Neural cell (in vitro differentiated cells): ENCODE data around the gene CHAF1B. TPM values are rescaled to one million over a fixed set of nuclear protein-coding genes. Genes with fewer than 3 reads are reported as not detected.
"Not testable (repeated sequence)": the region's sequence is repeated elsewhere in the genome, so short reads cannot be mapped to it uniquely, and the experiment has no call there.

Experiments used
- H2AFZ ChIP-seq: fragments of 200-600, 300-800 bp; sonication (generic), shearing (Covaris generic); 2 replicates; pipeline ENCODE4 v1.6.0; 2014; ENCODE audit warnings: low read depth, mild to moderate bottlenecking, antibody characterized with exemption, low read length, moderate library complexity
- H3F3A ChIP-seq: fragments of 200-600 bp; shearing (Covaris generic); 2 replicates; pipeline ENCODE4 v1.6.1; 2016; ENCODE audit warnings: mild to moderate bottlenecking, moderate library complexity, mixed read lengths, antibody characterized with exemption, low read length; ENCODE audit not compliant: insufficient read depth, poor library complexity, severe bottlenecking
- H3K27ac ChIP-seq: fragments of 200-600, 300-800 bp; sonication (generic), shearing (Covaris generic); 2 replicates; pipeline ENCODE4 v1.5.1; 2014; ENCODE audit warnings: mild to moderate bottlenecking, low read length, moderate library complexity
- H3K27me3 ChIP-seq: fragments of 300-800, 200-600 bp; sonication (generic), shearing (Covaris generic); 2 replicates; pipeline ENCODE4 v1.6.0; 2014; ENCODE audit warnings: mild to moderate bottlenecking, low read depth, low read length, moderate library complexity; ENCODE audit not compliant: insufficient read depth
- H3K36me3 ChIP-seq: fragments of 300-800, 200-600 bp; sonication (generic), shearing (Covaris generic); 2 replicates; pipeline ENCODE4 v1.5.1; 2014; ENCODE audit warnings: mild to moderate bottlenecking, antibody characterized with exemption, low read length, moderate library complexity; ENCODE audit not compliant: insufficient read depth
- H3K4me2 ChIP-seq: fragments of 300-800, 200-600 bp; sonication (generic), shearing (Covaris generic); 2 replicates; pipeline ENCODE4 v1.6.0; 2014; ENCODE audit warnings: mild to moderate bottlenecking, low read length
- H3K4me3 ChIP-seq: fragments of 300-800, 200-600 bp; sonication (generic), shearing (Covaris generic); 2 replicates; pipeline ENCODE4 v1.5.1; 2014; ENCODE audit warnings: mild to moderate bottlenecking, low read length, moderate library complexity
- H3K79me2 ChIP-seq: fragments of 200-600 bp; shearing (Covaris generic); replicated peaks from 2 replicates; pipeline ENCODE4 v1.6.0; 2014; ENCODE audit warnings: mild to moderate bottlenecking, low read length, moderate library complexity; ENCODE audit not compliant: insufficient read depth
- H3K9ac ChIP-seq: fragments of 300-800, 200-600 bp; sonication (generic), shearing (Covaris generic); 2 replicates; pipeline ENCODE4 v1.6.1; 2016; ENCODE audit warnings: mild to moderate bottlenecking, low read length, mixed read lengths
- H3K9me2 ChIP-seq: fragments of 200-600 bp; shearing (Covaris generic); 2 replicates; pipeline ENCODE4 v1.6.1; 2016; ENCODE audit warnings: mild to moderate bottlenecking, low read length, mixed read lengths; ENCODE audit not compliant: insufficient read depth
- H3K9me3 ChIP-seq: fragments of 200-600, 300-800 bp; sonication (generic), shearing (Covaris generic); 2 replicates; pipeline ENCODE4 v1.6.1; 2016; ENCODE audit warnings: mild to moderate bottlenecking, mixed run types, low read length, moderate library complexity, mixed read lengths
- H4K20me1 ChIP-seq: fragments of 200-600 bp; shearing (Covaris generic); 2 replicates; pipeline ENCODE4 v1.6.1; 2016; ENCODE audit warnings: mild to moderate bottlenecking, mixed run types; ENCODE audit not compliant: insufficient read depth
- EP300 ChIP-seq: fragments of 450-650 bp; conservative IDR thresholded peaks from 2 replicates; pipeline ENCODE4 v1.6.1; 2014; ENCODE audit warnings: antibody characterized with exemption, mild to moderate bottlenecking, moderate library complexity; ENCODE audit not compliant: poor library complexity, severe bottlenecking
- EZH2 ChIP-seq: fragments of 200-600, 300-800 bp; shearing (Covaris generic), sonication (generic); IDR thresholded peaks from 2 replicates; pipeline ENCODE4 v1.6.1; 2014; ENCODE audit warnings: antibody characterized with exemption, low read length, borderline replicate concordance, mild to moderate bottlenecking; ENCODE audit not compliant: insufficient read depth, poor library complexity, severe bottlenecking
- MXI1 ChIP-seq: fragments of 450-650 bp; conservative IDR thresholded peaks from 2 replicates; pipeline ENCODE4 v1.6.1; 2014; ENCODE audit warnings: antibody characterized with exemption, mild to moderate bottlenecking; ENCODE audit not compliant: poor library complexity, severe bottlenecking
- POLR2AphosphoS5 ChIP-seq: IDR thresholded peaks from 2 replicates; pipeline ENCODE4 v1.6.1; 2012
- RAD21 ChIP-seq: fragments of 450-650 bp; conservative IDR thresholded peaks from 2 replicates; pipeline ENCODE4 v1.6.1; 2014; ENCODE audit warnings: antibody characterized with exemption, mild to moderate bottlenecking, moderate library complexity
- REST ChIP-seq: IDR thresholded peaks from 2 replicates; pipeline ENCODE4 v1.6.1; 2012; ENCODE audit warnings: borderline replicate concordance
- SMC3 ChIP-seq: fragments of 450-650 bp; conservative IDR thresholded peaks from 2 replicates; pipeline ENCODE4 v1.6.1; 2014; ENCODE audit warnings: antibody characterized with exemption, mild to moderate bottlenecking, moderate library complexity; ENCODE audit not compliant: poor library complexity
- TAF1 ChIP-seq: IDR thresholded peaks from 2 replicates; pipeline ENCODE4 v1.6.1; 2012; ENCODE audit warnings: low read depth
- polyA plus RNA-seq: library from polyadenylated mRNA; depleted of rRNA; stranded (reverse); fragments of >200 nt; gene quantifications from 2 replicates; pipeline ENCODE4 v1.2.3, GENCODE V29; 2014
- TF ChIP-seq, protein P1 (sequence below): fragments of 450-650 bp; IDR thresholded peaks from 2 replicates; pipeline ENCODE4 v1.5.1; 2014; ENCODE audit warnings: antibody characterized with exemption, mild to moderate bottlenecking, moderate library complexity; ENCODE audit not compliant: poor library complexity, severe bottlenecking

The CHAF1B gene
- polyA plus RNA-seq, 1 donor from 2014 or later, result 0.72 TPM

DNA sequence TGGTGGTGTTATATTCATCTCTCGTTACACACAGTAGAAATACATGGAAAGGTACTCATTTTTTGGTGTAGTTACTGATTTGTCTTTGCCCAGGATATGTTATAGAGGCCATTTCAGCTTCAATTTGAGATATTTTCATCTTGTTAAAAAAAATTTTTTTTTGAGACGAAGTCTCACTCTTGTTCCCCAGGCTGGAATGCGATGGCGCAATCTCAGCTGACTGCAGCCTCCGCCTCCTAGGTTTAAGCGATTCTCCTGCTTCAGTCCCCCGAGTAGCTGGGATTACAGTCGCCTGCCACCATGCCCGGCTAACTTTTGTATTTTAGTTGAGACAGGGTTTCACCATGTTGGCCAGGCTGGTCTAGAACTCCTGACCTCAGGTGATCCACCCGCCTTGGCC lies 46.2 kb upstream of the CHAF1B start:
- H3K27ac ChIP-seq, result no peak overlapping the region
- no peaks in the 10 kb centered on the region for H3K9me2 ChIP-seq
- no peaks in the 10 kb centered on the region for H3K27me3 ChIP-seq
- H3K79me2 ChIP-seq, result peaks cover 17% of the 10 kb centered on the region
- TF ChIP-seq, protein P1, sequence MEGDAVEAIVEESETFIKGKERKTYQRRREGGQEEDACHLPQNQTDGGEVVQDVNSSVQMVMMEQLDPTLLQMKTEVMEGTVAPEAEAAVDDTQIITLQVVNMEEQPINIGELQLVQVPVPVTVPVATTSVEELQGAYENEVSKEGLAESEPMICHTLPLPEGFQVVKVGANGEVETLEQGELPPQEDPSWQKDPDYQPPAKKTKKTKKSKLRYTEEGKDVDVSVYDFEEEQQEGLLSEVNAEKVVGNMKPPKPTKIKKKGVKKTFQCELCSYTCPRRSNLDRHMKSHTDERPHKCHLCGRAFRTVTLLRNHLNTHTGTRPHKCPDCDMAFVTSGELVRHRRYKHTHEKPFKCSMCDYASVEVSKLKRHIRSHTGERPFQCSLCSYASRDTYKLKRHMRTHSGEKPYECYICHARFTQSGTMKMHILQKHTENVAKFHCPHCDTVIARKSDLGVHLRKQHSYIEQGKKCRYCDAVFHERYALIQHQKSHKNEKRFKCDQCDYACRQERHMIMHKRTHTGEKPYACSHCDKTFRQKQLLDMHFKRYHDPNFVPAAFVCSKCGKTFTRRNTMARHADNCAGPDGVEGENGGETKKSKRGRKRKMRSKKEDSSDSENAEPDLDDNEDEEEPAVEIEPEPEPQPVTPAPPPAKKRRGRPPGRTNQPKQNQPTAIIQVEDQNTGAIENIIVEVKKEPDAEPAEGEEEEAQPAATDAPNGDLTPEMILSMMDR, result no peak
- no peak for TF ChIP-seq POLR2AphosphoS5
- TF ChIP-seq MXI1, result no peak
- TF ChIP-seq TAF1, result no peak
- TF ChIP-seq RAD21, result no peak
- TF ChIP-seq REST, result no peak
- no peak for TF ChIP-seq EZH2
- no peak for TF ChIP-seq EP300
- TF ChIP-seq SMC3, result no peak
- no peak overlapping the region for H3K9ac ChIP-seq
- H2AFZ ChIP-seq, result no peak overlapping the region
- H3F3A ChIP-seq, result no peaks in the 10 kb centered on the region
- no peak overlapping the region for H3K4me2 ChIP-seq
- peaks cover 3% of the 10 kb centered on the region for H3K36me3 ChIP-seq
- no peaks in the 10 kb centered on the region for H3K9me3 ChIP-seq
- no peaks in the 10 kb centered on the region for H4K20me1 ChIP-seq
- H3K4me3 ChIP-seq, result no peak overlapping the region

DNA sequence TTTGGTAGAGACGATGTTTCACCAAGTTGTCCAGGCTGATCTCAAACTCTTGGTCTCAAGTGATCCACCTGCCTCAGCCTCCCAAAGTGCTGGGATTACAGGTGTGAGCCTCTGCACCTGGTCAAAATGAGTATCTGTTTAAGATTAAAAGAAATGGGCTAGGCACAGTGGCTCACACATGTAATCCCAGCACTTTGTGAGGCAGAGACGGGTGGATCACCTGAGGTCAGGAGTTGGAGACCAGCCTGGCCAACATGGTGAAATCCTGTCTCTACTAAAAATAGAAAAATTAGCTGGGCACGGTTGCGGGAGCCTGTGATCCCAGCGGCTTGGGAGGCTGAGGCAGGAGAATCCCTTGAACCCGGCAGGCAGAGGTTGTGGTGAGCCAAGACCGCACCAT lies 42.6 kb upstream of the CHAF1B start:
- not testable (repeated sequence) for H2AFZ ChIP-seq, H3K27ac ChIP-seq, H3K27me3 ChIP-seq, H4K20me1 ChIP-seq, H3K79me2 ChIP-seq, H3F3A ChIP-seq, H3K4me2 ChIP-seq, H3K9ac ChIP-seq, H3K4me3 ChIP-seq, H3K9me2 ChIP-seq, H3K9me3 ChIP-seq
- peaks cover 15% of the 10 kb centered on the region for H3K36me3 ChIP-seq

DNA sequence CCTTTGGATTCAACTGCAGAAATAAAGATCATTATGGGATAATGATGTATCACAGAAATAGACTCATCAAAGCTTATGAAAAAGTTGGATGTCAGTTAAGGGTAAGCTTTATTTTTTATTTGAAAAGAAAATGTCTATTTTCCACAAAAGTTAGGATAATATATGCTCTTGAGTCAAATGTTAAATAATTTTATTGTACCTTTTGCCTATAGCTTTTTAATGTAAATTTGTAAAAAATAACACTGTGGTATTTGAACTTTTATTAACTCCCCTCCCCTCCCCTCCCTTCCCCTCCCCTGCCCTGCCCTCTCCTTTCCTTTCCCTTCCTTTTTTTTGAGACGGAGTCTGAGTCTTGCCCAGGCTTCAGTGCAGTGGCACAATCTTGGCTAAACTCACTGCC lies 40.3 kb upstream of the CHAF1B start:
- no peak overlapping the region for H3K27ac ChIP-seq
- TF ChIP-seq EZH2 (no peak), MXI1 (no peak), POLR2AphosphoS5 (no peak), EP300 (no peak), RAD21 (no peak), TAF1 (no peak), SMC3 (no peak), REST (no peak)
- TF ChIP-seq, protein P1, result no peak
- no peak overlapping the region for H3K4me3 ChIP-seq
- H3K9ac ChIP-seq, result no peak overlapping the region
- H3K79me2 ChIP-seq, result no peaks in the 10 kb centered on the region
- H3K4me2 ChIP-seq, result no peak overlapping the region
- H4K20me1 ChIP-seq, result no peaks in the 10 kb centered on the region
- no peak overlapping the region for H2AFZ ChIP-seq
- no peaks in the 10 kb centered on the region for H3K9me2 ChIP-seq
- no peaks in the 10 kb centered on the region for H3K9me3 ChIP-seq
- H3K36me3 ChIP-seq, result peaks cover 15% of the 10 kb centered on the region
- H3F3A ChIP-seq, result no peaks in the 10 kb centered on the region
- no peaks in the 10 kb centered on the region for H3K27me3 ChIP-seq
